K562 (cell line): Measurements from ENCODE around the gene SPTBN4. TPM values are rescaled to one million over a fixed set of nuclear protein-coding genes. Genes with fewer than 3 reads are reported as not detected.
A peak's percentile ranks its signal among the peaks of the same experiment; 100 is the strongest.
"Not testable (repeated sequence)": the region's sequence is repeated elsewhere in the genome, so short reads cannot be mapped to it uniquely, and the experiment has no call there.

Experiments
- ATAC-seq: fragments of 200-7000 bp; cut with Tn5 transposase; 3 replicates; pipeline ENCODE4 v1.9.1; 2020; ENCODE audit warnings: moderate library complexity
- BruUV-seq: library from RNA; stranded (reverse); fragments of 400-500 nt; replicated peaks from 2 replicates; lab custom pipeline; 2021; lab: Mats Ljungman, UMichigan
- CTCF ChIA-PET: fragments of 300-600 bp; formaldehyde crosslinking; extraction: SDS; loops from one replicate; lab custom pipeline; 2021; ENCODE audit warnings: low intra/inter-chr PET ratio; lab: Yijun Ruan, JAX
- POLR2A ChIA-PET: fragments of 300-600, 350-650 bp; sonication (Branson Sonifier 250); formaldehyde crosslinking; extraction: SDS; loops from one replicate; lab custom pipeline; 2021; ENCODE audit warnings: antibody characterized with exemption, inconsistent platforms; lab: Yijun Ruan, JAX
- DNase-seq, 4 experiments: peaks; one replicate each; pipeline versions ENCODE4 v3.0.0 to v3.0.0-alpha.2; 2011 to 2018; ENCODE audit warnings: low spot score in 3 of 4, mixed read lengths in 3 of 4; ENCODE audit errors: extremely low read depth in 1 of 4
- FAIRE-seq: peaks from 2 replicates; lab custom pipeline; 2011; peaks lifted over from hg19 to GRCh38; lab: Jason Lieb, UNC
- H2AFZ ChIP-seq: 2 replicates; pipeline ENCODE4 v1.6.0; 2011; ENCODE audit warnings: low read depth, low read length, control low read depth, inconsistent platforms
- H3K27ac ChIP-seq: fragments of 200-600 bp; 3 replicates; pipeline ENCODE4 v1.8.0; 2011; ENCODE audit warnings: low read depth, mild to moderate bottlenecking, control low read depth, inconsistent platforms, low read length, moderate library complexity, mixed read lengths; ENCODE audit errors: extremely low read depth
- H3K27me3 ChIP-seq, 2 experiments: fragments of 300-600 bp in 1 of 2; 2 replicates in 1 of 2; 3 replicates in 1 of 2; pipeline versions ENCODE4 v1.6.0 to v1.8.0; 2011; ENCODE audit warnings: inconsistent platforms in 2 of 2, low read length in 2 of 2, mild to moderate bottlenecking in 1 of 2, mixed read lengths in 1 of 2, moderate library complexity in 1 of 2; ENCODE audit not compliant: control insufficient read depth in 2 of 2, insufficient read depth in 2 of 2
- H3K36me3 ChIP-seq: fragments of 300-600 bp; 3 replicates; pipeline ENCODE4 v1.8.0; 2011; ENCODE audit warnings: mild to moderate bottlenecking, low read length, inconsistent platforms; ENCODE audit not compliant: control insufficient read depth, insufficient read depth
- H3K4me1 ChIP-seq, 2 experiments: fragments of 200-600 bp in 1 of 2; replicated peaks in 1 of 2; 2 replicates in 1 of 2; 3 replicates in 1 of 2; pipeline versions ENCODE4 v1.5.1 to v1.8.0; 2011; ENCODE audit warnings: inconsistent platforms in 2 of 2, low read length in 2 of 2, mild to moderate bottlenecking in 1 of 2, mixed read lengths in 1 of 2, moderate library complexity in 1 of 2; ENCODE audit not compliant: control insufficient read depth in 2 of 2, insufficient read depth in 2 of 2
- H3K4me2 ChIP-seq: 2 replicates; pipeline ENCODE4 v1.6.1; 2011; ENCODE audit warnings: low read length, control low read depth, inconsistent platforms, mixed read lengths; ENCODE audit not compliant: insufficient read depth
- H3K4me3 ChIP-seq: fragments of 200-600 bp; sonication (generic), shearing (Covaris generic); 2 replicates; pipeline ENCODE4 v1.5.1; 2016; ENCODE audit warnings: control low read depth, inconsistent platforms
- H3K79me2 ChIP-seq: fragments of 200-600 bp; 3 replicates; pipeline ENCODE4 v1.8.0; 2011; ENCODE audit warnings: low read length, inconsistent platforms; ENCODE audit not compliant: control insufficient read depth, insufficient read depth
- H3K9ac ChIP-seq, 2 experiments: 2 replicates each; pipeline versions ENCODE4 v1.6.0 to v1.6.1; 2011; ENCODE audit warnings: low read depth in 2 of 2, low read length in 2 of 2, control low read depth in 1 of 2, inconsistent platforms in 1 of 2, mild to moderate bottlenecking in 1 of 2, mixed read lengths in 1 of 2; ENCODE audit not compliant: insufficient read depth in 1 of 2
- H3K9me1 ChIP-seq: one replicate; pipeline ENCODE4 v1.6.0; 2011; ENCODE audit warnings: inconsistent platforms, mild to moderate bottlenecking, low read length, moderate library complexity; ENCODE audit not compliant: control insufficient read depth, insufficient read depth
- H3K9me3 ChIP-seq: replicated peaks from 2 replicates; pipeline ENCODE4 v1.5.1; 2011; ENCODE audit warnings: low read depth, low read length, inconsistent platforms; ENCODE audit not compliant: control insufficient read depth, insufficient read depth
- H4K20me1 ChIP-seq: replicated peaks from 2 replicates; pipeline ENCODE4 v1.6.1; 2011; ENCODE audit warnings: low read length, inconsistent platforms, mixed read lengths; ENCODE audit not compliant: control insufficient read depth, insufficient read depth
- AFF1 ChIP-seq, 2 experiments: fragments of 450-650 bp; IDR thresholded peaks; 2 replicates each; pipeline ENCODE4 v1.6.1; 2018; ENCODE audit warnings: mild to moderate bottlenecking in 2 of 2, low read depth in 1 of 2; ENCODE audit not compliant: partially characterized antibody in 2 of 2
- CBX3 ChIP-seq, 2 experiments: IDR thresholded peaks; 1 replicate in 1 of 2; 2 replicates in 1 of 2; pipeline ENCODE4 v1.6.1; 2012; ENCODE audit warnings: inconsistent platforms in 2 of 2, low read length in 2 of 2, borderline replicate concordance in 1 of 2, control low read depth in 1 of 2
- ELF4 ChIP-seq: fragments of 450-650 bp; formaldehyde crosslinking; IDR thresholded peaks from 2 replicates; pipeline ENCODE4 v1.4.0; 2022; ENCODE audit warnings: missing genetic modification characterization
- KAT7 ChIP-seq: sonication (generic); formaldehyde crosslinking; IDR thresholded peaks from 2 replicates; pipeline ENCODE4 v1.8.0; 2022; ENCODE audit warnings: missing genetic modification reagents, mild to moderate bottlenecking, borderline replicate concordance
- MAFF ChIP-seq: IDR thresholded peaks from 2 replicates; pipeline ENCODE4 v1.6.1; 2012; ENCODE audit warnings: low read length, improper control_type of control experiment
- MAFK ChIP-seq: IDR thresholded peaks from 2 replicates; pipeline ENCODE4 v1.6.1; 2011; ENCODE audit warnings: low read length, improper control_type of control experiment
- MXD1 ChIP-seq: fragments of 250-450 bp; sonication (Bioruptor Pico); IDR thresholded peaks from 2 replicates; pipeline ENCODE4 v1.8.0; 2021; ENCODE audit warnings: borderline replicate concordance, mild to moderate bottlenecking, moderate library complexity; ENCODE audit not compliant: poor library complexity, severe bottlenecking
- NFE2 ChIP-seq: IDR thresholded peaks from 2 replicates; pipeline ENCODE4 v1.6.1; 2014; ENCODE audit warnings: antibody characterized with exemption, low read depth
- TRIM28 ChIP-seq: fragments of 450-650 bp; IDR thresholded peaks from 2 replicates; pipeline ENCODE4 v1.6.1; 2017
- ZBED1 ChIP-seq: IDR thresholded peaks from 2 replicates; pipeline ENCODE4 v1.6.1; 2014
- ZNF121 ChIP-seq: sonication (generic); formaldehyde crosslinking; conservative IDR thresholded peaks from 2 replicates; pipeline ENCODE4 v1.8.0; 2022; ENCODE audit warnings: missing genetic modification reagents
- ZNF398 ChIP-seq: fragments of 250-450 bp; sonication (Bioruptor Pico); IDR thresholded peaks from 2 replicates; pipeline ENCODE4 v1.8.0; 2021; ENCODE audit warnings: moderate library complexity, mild to moderate bottlenecking, inconsistent platforms
- WGBS: fragments of 100-300 bp; shearing (Covaris generic); methylation state at CpG from one replicate; pipeline ENCODE4 v1.1.6; 2016; ENCODE audit warnings: low coverage, mixed read lengths; ENCODE audit not compliant: insufficient coverage; ENCODE audit errors: missing lambda C conversion rate; 5-methylcytosine and 5-hydroxymethylcytosine counted together
- in situ Hi-C: fragments of 300-500 bp; cut with MboI; formaldehyde crosslinking; loops from 4 replicates; pipeline ENCODE4 v1.15.0; 2018; ENCODE audit warnings: inconsistent platforms, mixed read lengths
- intact Hi-C: fragments of 100-400 bp; cut with micrococcal nuclease; formaldehyde crosslinking; loops from 2 replicates; pipeline ENCODE4 v1.14.2; 2022
- polyA plus RNA-seq, 8 experiments: library from polyadenylated mRNA; depleted of rRNA in 4 of 8; stranded (reverse) in 5 of 8; unstranded in 3 of 8; fragments of >200 nt; fragmentation: Nextera tagmentation in 2 of 8; fragmentation: Illumina TruSeq in 1 of 8; extraction: Ambion mirVana in 2 of 8; extraction: Trizol in 1 of 8; gene quantifications; 2 replicates each; pipeline versions ENCODE4 v1.2.1 to v1.2.3, GENCODE V29; 2011 to 2014; ENCODE audit warnings: inconsistent platforms in 1 of 8, missing spikeins in 1 of 8
- total RNA-seq, 7 experiments: library from RNA; depleted of rRNA in 6 of 7; stranded (reverse); fragments of >200 nt in 6 of 7; fragmentation: Illumina TruSeq in 2 of 7; extraction: Trizol in 2 of 7; gene quantifications; 2 replicates each; pipeline versions ENCODE4 v1.2.1 to v1.2.3, GENCODE V29; 2011 to 2021; ENCODE audit warnings: low replicate concordance in 1 of 7

SPTBN4 gene
- total and polyA plus RNA-seq, 9 of the 15 experiments (the other 6 are each of a cell fraction or from before 2014, with no cell fraction given) = 0.01 to 1.5 (median 0.86) TPM

- TF ChIP-seq KAT7 (CRISPR knock-in tag) (no peak), ZNF398 (CRISPR knock-in tag) (no peak), ELF4 (CRISPR knock-in tag) (no peak), ZBED1 (no peak), MXD1 (CRISPR knock-in tag) (no peak), MAFK (no peak)
- TF ChIP-seq, all 486 proteins: peak for 8
Observed at GRCh38 chr19:40543029-40543597, 76.3 kb downstream of the SPTBN4 start (continued).

GRCh38 chr19:40546153-40546841, 79.5 kb downstream of the SPTBN4 start:
- H3K9me1 ChIP-seq, H3K27me3 ChIP-seq, DNase-seq, FAIRE-seq, intact Hi-C loops, H3K9ac ChIP-seq, H2AFZ ChIP-seq, H3K79me2 ChIP-seq, ATAC-seq, BruUV-seq, H3K27ac ChIP-seq, CTCF ChIA-PET, in situ Hi-C loops, H4K20me1 ChIP-seq, H3K9me3 ChIP-seq, H3K4me3 ChIP-seq, H3K36me3 ChIP-seq, POLR2A ChIA-PET, H3K4me2 ChIP-seq: not testable (repeated sequence)
- H3K4me1 ChIP-seq = peaks cover 3 to 12% of the 10 kb centered on the region in 2 experiments; a peak in 3 of 5 replicates
- 25% methylated on average over 2 of the region's 3 CpGs for WGBS
- TF ChIP-seq ZNF121 (CRISPR knock-in tag) (peak; percentile 83), NFE2 (peak; percentile 15; the same call in 1 of the 2 replicates), AFF1 (IDR thresholded peaks at IDR 0.05; ENCODE audit: low read depth in 1 of 2, partially characterized antibody in 2 of 2) (peak in 1 of 2 experiments; percentile 100), MAFF (peak; percentile 25; the same call in 1 of the 2 replicates), TRIM28 (peak; percentile 48; the same call in 1 of the 2 replicates), CBX3 (IDR thresholded peaks at IDR 0.05; ENCODE audit: borderline replicate concordance in 1 of 2, low read length in 2 of 2) (peak in 1 of 2 experiments; percentile 67; a peak in 2 of 3 replicates)
